NK-92 (cell line): Measurements from ENCODE around the gene RIIAD1.
"Not testable (repeated sequence)": the region's sequence is repeated elsewhere in the genome, so short reads cannot be mapped to it uniquely, and the experiment has no call there.

Experiments
- DNase-seq: peaks from one replicate; lab custom pipeline; 2025; ENCODE audit not compliant: unreplicated experiment; lab: John Stamatoyannopoulos, UW

RIIAD1 gene

GRCh38 chr1:151729966-151730291, 8.6 kb downstream of the RIIAD1 start:
- DNase-seq, result no peak

DNA sequence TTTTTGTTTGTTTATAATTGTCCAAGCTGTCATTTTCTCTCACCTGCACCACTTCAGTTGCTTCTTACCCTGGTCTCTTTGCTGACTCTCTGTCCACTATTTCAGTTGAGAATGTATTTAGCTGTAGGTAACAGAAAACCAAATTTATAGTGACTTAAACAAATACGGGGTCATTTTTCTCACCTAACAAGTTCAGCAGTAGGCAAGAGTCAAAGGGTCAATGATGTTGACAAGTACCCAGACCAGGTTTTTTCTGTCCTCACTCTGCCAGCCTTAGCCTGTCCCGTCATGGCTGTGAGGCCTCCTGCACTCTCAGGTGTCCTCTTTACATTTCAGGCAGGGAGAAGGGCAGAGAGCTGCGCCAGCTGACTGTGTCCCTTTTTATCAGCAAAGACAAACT, 11.8 kb downstream of the RIIAD1 start:
- no peak for DNase-seq

GRCh38 chr1:151733995-151734394, 12.7 kb downstream of the RIIAD1 start:
- DNase-seq, result not testable (repeated sequence)

DNA sequence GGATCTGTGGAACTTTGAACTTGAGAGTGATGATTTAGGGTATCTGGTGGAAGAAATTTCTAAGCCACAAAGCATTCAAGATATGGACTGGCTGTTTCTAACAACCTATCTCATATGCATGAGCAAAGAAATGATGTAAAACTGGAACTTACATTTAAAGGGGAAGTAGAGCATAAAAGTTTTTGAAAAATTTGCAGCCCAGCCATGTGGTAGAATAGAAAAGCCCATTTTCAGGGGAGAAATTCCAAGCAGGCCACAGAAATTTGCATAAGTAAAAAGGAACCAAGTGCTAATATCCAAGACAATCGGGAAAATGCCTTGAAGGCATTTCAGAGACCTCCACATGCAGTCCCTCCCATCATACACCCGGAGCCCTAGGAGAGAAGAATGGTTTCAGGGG, 15.7 kb downstream of the RIIAD1 start:
- DNase-seq, result no peak

DNA sequence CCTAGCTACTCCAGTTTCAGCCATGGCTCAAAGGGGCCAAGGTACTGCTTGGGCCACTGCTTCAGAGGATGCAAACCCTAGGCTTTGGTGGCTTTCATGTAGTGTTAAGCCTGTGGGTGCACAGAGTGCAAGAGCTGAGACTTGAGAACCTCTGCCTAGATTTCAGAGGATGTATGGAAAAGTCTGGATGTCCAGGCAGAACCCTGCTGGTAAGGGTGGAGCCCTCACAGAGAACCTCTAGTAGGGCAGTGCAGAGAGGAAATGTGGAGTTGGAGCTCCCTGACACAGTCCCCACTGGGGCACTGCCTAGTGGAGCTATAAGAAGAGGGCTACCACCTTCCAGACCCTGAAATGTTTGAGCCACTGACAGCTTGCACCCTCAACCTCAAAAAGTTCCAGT, 16.2 kb downstream of the RIIAD1 start:
- no peak for DNase-seq

GRCh38 chr1:151739590-151740355, 18.5 kb downstream of the RIIAD1 start:
- no peak for DNase-seq

DNA sequence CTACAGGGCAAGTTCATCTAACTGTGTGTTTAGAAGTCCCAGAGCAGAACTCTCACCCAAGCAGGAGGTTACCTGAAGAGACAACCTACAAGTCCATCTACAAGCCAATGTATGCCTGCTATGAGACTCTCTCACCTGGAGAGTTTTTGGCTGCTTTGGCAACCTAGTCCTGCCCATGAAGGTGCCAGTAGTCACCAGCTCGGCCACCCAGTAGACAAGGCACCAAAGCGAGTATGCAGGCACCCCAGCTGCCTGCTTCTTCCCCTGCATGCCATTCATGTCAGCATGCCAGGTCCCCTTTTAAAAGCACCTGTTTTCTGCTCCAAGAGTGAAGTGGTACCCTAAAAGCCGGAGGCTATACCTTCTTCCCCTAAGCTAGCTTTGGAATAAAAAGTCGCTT, 20.2 kb downstream of the RIIAD1 start:
- no peak for DNase-seq

- no peak for DNase-seq
These were observed 35.0 kb downstream of the RIIAD1 start for GRCh38 chr1:151756291-151756690.

DNA sequence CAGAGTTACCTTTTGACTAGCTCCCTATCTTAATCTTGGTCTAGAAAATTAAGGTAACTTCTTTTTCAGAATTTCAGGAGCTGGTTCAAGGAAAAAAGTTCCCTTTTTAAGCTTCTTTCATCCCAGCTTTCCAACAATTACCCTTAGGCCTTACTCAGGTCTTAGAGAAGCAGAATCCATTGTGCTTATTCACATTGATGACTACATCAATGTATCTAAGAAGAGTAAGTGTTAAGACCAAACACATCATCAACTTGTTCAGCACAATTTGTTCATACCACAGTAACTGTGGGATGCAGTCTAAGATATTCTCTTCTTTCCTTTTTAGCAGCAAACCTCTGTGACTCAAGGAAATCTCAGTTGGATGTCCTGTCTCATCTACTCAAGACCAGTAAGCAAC, 37.9 kb downstream of the RIIAD1 start:
- DNase-seq, result no peak

- no peak for DNase-seq
These were observed 39.5 kb downstream of the RIIAD1 start for GRCh38 chr1:151760597-151761385.

DNA sequence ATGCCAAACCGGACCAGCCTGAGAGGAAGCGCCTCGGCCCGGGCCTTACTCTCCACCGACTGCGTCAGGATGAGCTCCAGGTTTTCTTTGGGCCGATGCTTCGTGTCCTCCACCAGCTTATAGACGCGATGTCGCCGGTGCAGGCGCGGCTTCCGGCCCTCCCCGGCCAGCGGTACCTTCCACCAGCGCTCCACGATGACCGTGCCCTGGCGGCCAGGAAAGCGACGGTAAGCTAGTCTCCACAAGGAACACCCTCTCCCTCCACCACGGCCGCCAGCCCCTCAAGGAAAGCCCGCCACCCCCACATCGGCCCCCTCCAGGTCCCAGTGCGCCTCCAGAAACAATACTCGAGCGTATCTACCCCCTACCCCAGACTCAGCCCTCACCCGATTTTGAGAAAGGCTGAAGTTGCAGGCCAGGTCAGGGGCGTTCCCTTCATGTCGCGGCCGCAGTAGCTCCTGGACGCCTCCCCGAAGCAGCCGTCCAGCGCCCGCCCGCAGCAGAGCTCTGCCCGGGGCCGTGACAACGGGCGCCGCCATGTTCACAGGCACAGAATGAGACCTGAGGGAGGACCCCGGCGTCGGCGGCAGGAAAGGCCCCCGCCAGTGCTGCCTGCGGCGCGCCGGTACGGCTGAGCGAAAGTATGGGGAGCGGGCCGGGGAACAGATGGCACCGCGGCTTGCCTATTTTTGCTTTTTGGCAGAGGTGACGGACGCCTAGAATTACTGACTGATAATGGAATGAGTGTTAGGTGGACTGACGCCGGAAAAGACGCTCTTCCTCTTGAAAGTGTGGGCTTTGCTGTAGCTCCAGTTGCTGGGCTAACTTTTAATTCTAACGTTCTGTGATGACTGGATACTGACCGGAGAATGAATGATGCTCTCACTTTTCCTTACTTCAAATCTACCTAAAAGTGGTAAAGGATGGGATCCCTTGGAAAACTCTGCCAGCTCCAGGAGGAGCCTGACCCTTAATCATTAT, 41.9 kb downstream of the RIIAD1 start, which contains the start of gene MRPL9:
Gene MRPL9 (minus strand): TSS at position 556 of the 981 bp plus-strand sequence. CDS start 17 bp downstream, at position 539.
- DNase-seq, result no peak

DNA sequence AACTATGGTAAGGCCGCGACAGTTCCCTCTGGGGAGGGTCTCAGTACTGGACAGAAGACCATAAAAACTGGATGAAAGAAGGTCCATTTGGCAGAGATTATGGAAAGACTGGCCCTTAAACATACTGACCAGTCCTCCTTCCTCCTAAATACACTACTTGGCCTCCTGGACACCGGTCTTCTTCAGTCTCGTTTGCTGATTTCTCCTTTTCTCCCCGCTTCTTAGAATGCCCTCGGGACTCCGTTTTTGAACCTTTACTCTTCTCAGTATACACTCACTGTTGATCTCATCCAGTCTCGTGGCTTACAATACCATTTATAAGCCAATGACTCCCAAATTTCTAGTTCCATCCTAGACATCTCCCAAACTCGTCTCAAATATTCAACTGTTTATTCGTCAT, 42.7 kb downstream of the RIIAD1 start:
- DNase-seq, result no peak

GRCh38 chr1:151768351-151769066, 47.2 kb downstream of the RIIAD1 start:
- DNase-seq, result not testable (repeated sequence)

GRCh38 chr1:151769270-151769669, 47.9 kb downstream of the RIIAD1 start:
- DNase-seq, result not testable (repeated sequence)

GRCh38 chr1:151773702-151774101, 52.4 kb downstream of the RIIAD1 start:
- no peak for DNase-seq

GRCh38 chr1:151774256-151774922, 53.1 kb downstream of the RIIAD1 start:
- no peak for DNase-seq

GRCh38 chr1:151775894-151776664, 54.8 kb downstream of the RIIAD1 start:
- DNase-seq, result no peak

DNA sequence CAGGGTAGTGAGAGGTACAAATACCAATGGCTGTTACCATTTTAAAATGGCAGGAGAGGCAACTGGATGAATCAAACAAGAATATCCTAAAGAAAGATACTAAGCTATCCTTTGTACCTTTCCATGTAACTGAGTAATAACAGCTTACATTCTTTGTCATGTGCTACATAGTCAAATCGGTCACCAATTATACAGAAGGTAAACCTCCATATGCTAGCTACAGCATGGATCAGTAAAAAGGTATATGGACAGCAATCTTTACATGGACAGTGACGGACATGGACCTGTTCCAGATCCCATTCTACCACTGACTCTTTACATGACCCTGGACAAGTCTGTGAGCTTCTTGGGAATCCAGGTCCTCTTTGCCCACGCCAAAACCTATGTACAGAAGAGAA, 55.3 kb downstream of the RIIAD1 start:
- no peak for DNase-seq

DNA sequence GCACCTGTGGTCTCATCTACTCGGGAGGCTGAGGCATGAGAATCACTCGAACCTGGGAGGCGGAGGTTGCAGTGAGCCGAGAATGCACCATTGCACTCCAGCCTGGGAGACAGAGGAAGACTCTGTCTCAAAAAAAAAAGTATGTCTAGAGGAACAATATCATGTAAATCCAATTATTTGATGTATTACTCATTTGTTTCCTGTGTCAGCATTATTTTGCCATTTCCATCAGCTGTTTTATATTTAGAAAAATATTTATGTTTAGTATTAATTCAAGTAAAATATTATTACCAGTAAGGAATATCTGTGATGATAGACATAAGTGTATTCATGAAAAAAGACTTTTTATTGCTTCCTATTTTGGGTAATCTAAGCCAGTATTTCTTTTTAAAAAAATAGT, 56.0 kb downstream of the RIIAD1 start:
- no peak for DNase-seq
